K562 (cell line): Measurements from ENCODE around the gene KMT2C. TPM values are rescaled to one million over a fixed set of nuclear protein-coding genes. Genes with fewer than 3 reads are reported as not detected.

Experiments
- ARID4B ChIP-seq: sonication (generic); formaldehyde crosslinking; IDR thresholded peaks from 2 replicates; pipeline ENCODE4 v1.8.0; 2022; ENCODE audit warnings: mild to moderate bottlenecking, missing genetic modification reagents
- BCL6 ChIP-seq: fragments of 250-450 bp; sonication (Bioruptor Pico); IDR thresholded peaks from 2 replicates; pipeline ENCODE4 v1.4.0; 2020
- DACH1 ChIP-seq: fragments of 450-650 bp; IDR thresholded peaks from 2 replicates; pipeline ENCODE4 v1.6.1; 2018; ENCODE audit not compliant: partially characterized antibody
- E2F1 ChIP-seq: sonication (generic); formaldehyde crosslinking; IDR thresholded peaks from 2 replicates; pipeline ENCODE4 v1.8.1; 2023; ENCODE audit warnings: mild to moderate bottlenecking, missing genetic modification reagents, moderate library complexity
- FOXP1 ChIP-seq: sonication (generic); formaldehyde crosslinking; IDR thresholded peaks from 2 replicates; pipeline ENCODE4 v1.8.0; 2022; ENCODE audit warnings: mild to moderate bottlenecking, missing genetic modification reagents
- HMBOX1 ChIP-seq: sonication (generic); IDR thresholded peaks from 2 replicates; pipeline ENCODE4 v1.6.1; 2016
- KAT7 ChIP-seq: sonication (generic); formaldehyde crosslinking; IDR thresholded peaks from 2 replicates; pipeline ENCODE4 v1.8.0; 2022; ENCODE audit warnings: missing genetic modification reagents, mild to moderate bottlenecking, borderline replicate concordance
- MYC ChIP-seq, 2 experiments: fragments of 250-450 bp in 1 of 2; sonication (Bioruptor Pico) in 1 of 2; IDR thresholded peaks; 2 replicates each; pipeline versions ENCODE4 v1.5.1 to v1.6.1; 2012 to 2021; ENCODE audit warnings: low read depth in 2 of 2, borderline replicate concordance in 1 of 2, improper control_type of control experiment in 1 of 2, low read length in 1 of 2, mild to moderate bottlenecking in 1 of 2, moderate library complexity in 1 of 2
- NEUROD1 ChIP-seq: fragments of 150-350 bp; IDR thresholded peaks from 2 replicates; pipeline ENCODE4 v1.6.1; 2014; ENCODE audit warnings: borderline replicate concordance, low read length, low read depth; ENCODE audit not compliant: partially characterized antibody
- RB1 ChIP-seq: fragments of 450-650 bp; IDR thresholded peaks from 2 replicates; pipeline ENCODE4 v1.6.1; 2017; ENCODE audit warnings: low read depth, mild to moderate bottlenecking
- TEAD1 ChIP-seq, 2 experiments: fragments of 450-650 bp in 1 of 2; sonication (generic) in 1 of 2; formaldehyde crosslinking; IDR thresholded peaks; 2 replicates each; pipeline versions ENCODE4 v1.4.0 to v1.8.0; 2020 to 2022; ENCODE audit warnings: mild to moderate bottlenecking in 2 of 2, missing genetic modification reagents in 1 of 2
- TEAD2 ChIP-seq: fragments of 450-650 bp; IDR thresholded peaks from 2 replicates; pipeline ENCODE4 v1.6.1; 2016; ENCODE audit warnings: missing genetic modification characterization, control low read depth, missing compliant biosample characterization
- THAP12 ChIP-seq: fragments of 250-450 bp; sonication (Bioruptor Pico); IDR thresholded peaks from 2 replicates; pipeline ENCODE4 v1.9.0; 2021; ENCODE audit warnings: mild to moderate bottlenecking, inconsistent platforms
- ZBTB17 ChIP-seq: fragments of 450-650 bp; formaldehyde crosslinking; IDR thresholded peaks from 2 replicates; pipeline ENCODE4 v1.4.0; 2020; ENCODE audit warnings: mild to moderate bottlenecking
- ZNF197 ChIP-seq: fragments of 200-800 bp; sonication (Bioruptor generic); IDR thresholded peaks from 2 replicates; pipeline ENCODE4 v1.6.1; 2016; ENCODE audit warnings: low read depth, missing genetic modification characterization, missing compliant biosample characterization
- ZNF212 ChIP-seq: fragments of 450-650 bp; formaldehyde crosslinking; IDR thresholded peaks from 2 replicates; pipeline ENCODE4 v1.4.0; 2020; ENCODE audit warnings: mild to moderate bottlenecking
- ZNF589 ChIP-seq: fragments of 200-800 bp; sonication (Bioruptor generic); IDR thresholded peaks from 2 replicates; pipeline ENCODE4 v1.6.1; 2016; ENCODE audit warnings: low read depth, missing genetic modification characterization, missing compliant biosample characterization
- ZSCAN32 ChIP-seq: fragments of 450-650 bp; formaldehyde crosslinking; IDR thresholded peaks from 2 replicates; pipeline ENCODE4 v1.4.0; 2020; ENCODE audit warnings: mild to moderate bottlenecking, moderate library complexity
- polyA plus RNA-seq, 8 experiments: library from polyadenylated mRNA; depleted of rRNA in 4 of 8; stranded (reverse) in 5 of 8; unstranded in 3 of 8; fragments of >200 nt; fragmentation: Nextera tagmentation in 2 of 8; fragmentation: Illumina TruSeq in 1 of 8; extraction: Ambion mirVana in 2 of 8; extraction: Trizol in 1 of 8; gene quantifications; 2 replicates each; pipeline versions ENCODE4 v1.2.1 to v1.2.3, GENCODE V29; 2011 to 2014; ENCODE audit warnings: inconsistent platforms in 1 of 8, missing spikeins in 1 of 8
- total RNA-seq, 7 experiments: library from RNA; depleted of rRNA in 6 of 7; stranded (reverse); fragments of >200 nt in 6 of 7; fragmentation: Illumina TruSeq in 2 of 7; extraction: Trizol in 2 of 7; gene quantifications; 2 replicates each; pipeline versions ENCODE4 v1.2.1 to v1.2.3, GENCODE V29; 2011 to 2021; ENCODE audit warnings: low replicate concordance in 1 of 7

Gene KMT2C
- total and polyA plus RNA-seq, 9 of the 15 experiments (the other 6 are each of a cell fraction or from before 2014, with no cell fraction given) = 4.9 to 67.8 (median 27.1) TPM

GRCh38 chr7:152436111-152436930 is 518 bp upstream of the KMT2C start (continued):
- TF ChIP-seq ARID4B (CRISPR knock-in tag) (peak; percentile 68), ZNF197 (CRISPR knock-in tag) (peak; percentile 95), KAT7 (CRISPR knock-in tag) (peak; percentile 93), RB1 (peak; percentile 95), BCL6 (CRISPR knock-in tag) (no peak), HMBOX1 (no peak), ZNF212 (CRISPR knock-in tag) (0 out of 2 replicates have a peak, but pooled peaks have one; percentile 58), FOXP1 (CRISPR knock-in tag) (peak; percentile 80; the same call in 1 of the 2 replicates), ZNF589 (CRISPR knock-in tag) (peak; percentile 78), E2F1 (CRISPR knock-in tag) (peak; percentile 94; the same call in 1 of the 2 replicates), ZSCAN32 (CRISPR knock-in tag) (peak; percentile 41; the same call in 1 of the 2 replicates), NEUROD1 (peak; percentile 100), DACH1 (no peak), TEAD2 (tag) (no peak), THAP12 (CRISPR knock-in tag) (peak; percentile 88), ZBTB17 (no peak), MYC (IDR thresholded peaks at IDR 0.05; ENCODE audit: low read depth, low read length) (peak; percentile 86), MYC (CRISPR knock-in tag; IDR thresholded peaks at IDR 0.05; ENCODE audit: borderline replicate concordance, low read depth) (no peak), TEAD1 (CRISPR knock-in tag; IDR thresholded peaks at IDR 0.05) (no peak; a peak in 2 of 4 replicates)
